Stomach (tissue), 4 donors: ENCODE data around the gene FOSL2.
A peak's percentile ranks its signal among the peaks of the same experiment; 100 is the strongest.

Source experiments
- CTCF ChIP-seq, 7 experiments: fragments of 450-650 bp in 4 of 7; fragments of 200-600 bp in 3 of 7; sonication (generic) in 3 of 7; IDR thresholded peaks; one replicate each; pipeline ENCODE4 v1.5.1; 2016 to 2019; ENCODE audit warnings: antibody characterized with exemption in 7 of 7, control low read depth in 2 of 7, mild to moderate bottlenecking in 1 of 7
- EP300 ChIP-seq: sonication (generic); formaldehyde crosslinking; IDR thresholded peaks from one replicate; pipeline ENCODE4 v1.6.1; 2017; ENCODE audit warnings: antibody characterized with exemption
- POLR2A ChIP-seq, 4 donors: fragments of 450-650 bp; IDR thresholded peaks; one replicate each; pipeline ENCODE4 v1.6.1; 2016; ENCODE audit warnings: antibody characterized with exemption in 4 of 4, control low read depth in 2 of 4, mild to moderate bottlenecking in 1 of 4, moderate library complexity in 1 of 4
- POLR2AphosphoS5 ChIP-seq, 3 donors: sonication (generic); formaldehyde crosslinking; IDR thresholded peaks; one replicate each; pipeline ENCODE4 v1.6.1; 2016; ENCODE audit warnings: antibody characterized with exemption in 3 of 3

- no peak for TF ChIP-seq CTCF (IDR thresholded peaks at IDR 0.05)
- TF ChIP-seq POLR2A (IDR thresholded peaks at IDR 0.05) = no peak
- no peak for TF ChIP-seq EP300
- peak in 1 of 3 donors; percentile 18 for TF ChIP-seq POLR2AphosphoS5 (IDR thresholded peaks at IDR 0.05)
Measured at GRCh38 chr2:28346587-28346986, 46.1 kb upstream of the FOSL2 start.
